BLaER1 (cell line): Measurements from ENCODE around the gene ACTRT3.
"Not testable (repeated sequence)": the region's sequence is repeated elsewhere in the genome, so short reads cannot be mapped to it uniquely, and the experiment has no call there.

Source experiments
- H3K27ac ChIP-seq: shearing (Covaris generic); formaldehyde crosslinking; 2 replicates; pipeline ENCODE4 v1.8.1; 2022
- H3K27me3 ChIP-seq: shearing (Covaris generic); formaldehyde crosslinking; 2 replicates; pipeline ENCODE4 v1.8.1; 2022
- H3K36me3 ChIP-seq: shearing (Covaris generic); formaldehyde crosslinking; 2 replicates; pipeline ENCODE4 v1.8.1; 2022
- H3K4me1 ChIP-seq: shearing (Covaris generic); formaldehyde crosslinking; 2 replicates; pipeline ENCODE4 v1.8.1; 2022
- H3K4me2 ChIP-seq: shearing (Covaris generic); formaldehyde crosslinking; 2 replicates; pipeline ENCODE4 v1.8.1; 2022
- H3K4me3 ChIP-seq: shearing (Covaris generic); formaldehyde crosslinking; 2 replicates; pipeline ENCODE4 v1.8.1; 2022
- H3K9ac ChIP-seq: shearing (Covaris generic); formaldehyde crosslinking; 2 replicates; pipeline ENCODE4 v1.8.1; 2022
- H3K9me3 ChIP-seq: shearing (Covaris generic); formaldehyde crosslinking; 2 replicates; pipeline ENCODE4 v1.8.1; 2022
- H4K20me1 ChIP-seq: shearing (Covaris generic); formaldehyde crosslinking; 2 replicates; pipeline ENCODE4 v1.8.1; 2022
- Cebpa-rat ChIP-seq: shearing (Covaris generic); IDR thresholded peaks from 2 replicates; pipeline ENCODE4 v1.8.1; 2022

ACTRT3 gene

DNA sequence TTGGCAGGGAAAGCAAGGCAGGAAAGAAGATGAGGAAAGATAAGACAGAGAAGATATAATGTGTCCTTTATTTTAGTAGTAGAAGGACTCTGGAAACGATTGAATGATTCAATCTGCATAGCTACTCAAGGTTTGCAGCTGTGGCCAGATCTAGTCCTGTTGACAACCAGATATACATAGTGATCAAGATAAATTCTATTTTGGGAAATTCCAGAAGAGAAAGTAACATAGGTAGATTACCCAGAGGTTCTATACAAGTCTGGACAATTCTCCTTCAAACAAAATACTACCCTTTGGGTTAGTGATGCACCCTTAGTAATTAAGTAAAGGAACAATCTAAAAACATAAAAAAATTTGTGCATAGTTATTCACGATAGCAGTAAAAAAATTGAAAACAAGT lies 13.9 kb downstream of the ACTRT3 start:
- Histone ChIP-seq H3K27ac (no peak overlapping the region), H3K9me3 (no peaks in the 10 kb centered on the region), H3K4me3 (no peak overlapping the region), H3K27me3 (no peaks in the 10 kb centered on the region), H3K4me1 (peaks cover 14% of the 10 kb centered on the region), H3K9ac (no peak overlapping the region), H4K20me1 (no peaks in the 10 kb centered on the region), H3K4me2 (no peak overlapping the region), H3K36me3 (no peaks in the 10 kb centered on the region)
- TF ChIP-seq Cebpa-rat = no peak

GRCh38 chr3:169754711-169755110 lies 14.7 kb downstream of the ACTRT3 start:
- no peak overlapping the region for H3K27ac ChIP-seq
- no peak overlapping the region for H3K4me2 ChIP-seq
- no peak for TF ChIP-seq Cebpa-rat

DNA sequence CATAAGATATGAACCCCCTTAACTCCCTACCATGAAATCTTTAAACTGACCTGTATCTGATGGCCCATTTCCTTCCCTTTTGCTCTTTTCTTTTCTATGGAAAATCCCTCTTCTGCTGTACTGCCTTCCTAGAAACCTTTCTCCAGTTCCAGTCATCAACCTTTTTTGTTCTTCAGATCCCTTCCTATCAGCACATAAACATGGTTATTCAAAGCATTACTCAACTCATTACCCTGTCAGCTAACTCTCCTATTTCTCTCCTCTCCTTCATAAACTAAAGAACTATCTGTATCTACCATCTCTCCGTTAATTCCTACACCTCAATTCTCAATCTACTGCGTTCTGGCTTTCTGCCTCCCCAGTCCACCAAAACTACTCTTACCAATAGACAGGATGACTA lies 17.5 kb downstream of the ACTRT3 start:
- Histone ChIP-seq H3K9ac (no peak overlapping the region), H4K20me1 (no peaks in the 10 kb centered on the region), H3K27ac (no peak overlapping the region), H3K4me1 (no peaks in the 10 kb centered on the region), H3K36me3 (no peaks in the 10 kb centered on the region), H3K9me3 (no peaks in the 10 kb centered on the region), H3K27me3 (no peaks in the 10 kb centered on the region), H3K4me3 (no peak overlapping the region), H3K4me2 (no peak overlapping the region)
- TF ChIP-seq Cebpa-rat = no peak

More at GRCh38 chr3:169754711-169755110, 14.7 kb downstream of the ACTRT3 start:
- Histone ChIP-seq H3K4me3 (no peak overlapping the region), H3K36me3 (no peaks in the 10 kb centered on the region), H3K9ac (no peak overlapping the region), H3K27me3 (no peaks in the 10 kb centered on the region), H3K9me3 (no peaks in the 10 kb centered on the region), H4K20me1 (no peaks in the 10 kb centered on the region), H3K4me1 (peaks cover 14% of the 10 kb centered on the region)

DNA sequence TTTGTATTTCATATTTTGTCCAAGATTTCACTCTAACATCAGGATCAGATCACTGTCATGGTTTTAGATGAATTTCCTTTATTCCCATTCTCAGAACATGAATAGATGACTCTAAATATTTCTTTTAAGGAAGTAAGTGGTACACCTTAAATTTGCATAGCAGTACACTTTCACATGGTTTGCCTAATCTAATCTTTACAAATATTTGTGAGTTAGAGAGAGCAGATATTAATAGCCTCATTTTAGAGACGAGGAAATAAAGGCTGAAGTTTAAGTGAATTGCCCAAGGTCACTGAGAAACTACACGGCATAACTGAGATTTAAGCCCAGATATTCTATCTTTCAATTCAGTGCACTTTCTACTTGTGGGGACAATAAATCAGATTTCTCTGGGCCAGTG lies 18.7 kb downstream of the ACTRT3 start:
- H3K4me2 ChIP-seq = no peak overlapping the region
- H3K4me1 ChIP-seq = no peaks in the 10 kb centered on the region
- H3K27me3 ChIP-seq = no peaks in the 10 kb centered on the region
- H3K27ac ChIP-seq = no peak overlapping the region
- H3K9me3 ChIP-seq = no peaks in the 10 kb centered on the region
- H3K9ac ChIP-seq = no peak overlapping the region
- no peak for TF ChIP-seq Cebpa-rat
- no peaks in the 10 kb centered on the region for H4K20me1 ChIP-seq
- no peak overlapping the region for H3K4me3 ChIP-seq
- H3K36me3 ChIP-seq = no peaks in the 10 kb centered on the region

DNA sequence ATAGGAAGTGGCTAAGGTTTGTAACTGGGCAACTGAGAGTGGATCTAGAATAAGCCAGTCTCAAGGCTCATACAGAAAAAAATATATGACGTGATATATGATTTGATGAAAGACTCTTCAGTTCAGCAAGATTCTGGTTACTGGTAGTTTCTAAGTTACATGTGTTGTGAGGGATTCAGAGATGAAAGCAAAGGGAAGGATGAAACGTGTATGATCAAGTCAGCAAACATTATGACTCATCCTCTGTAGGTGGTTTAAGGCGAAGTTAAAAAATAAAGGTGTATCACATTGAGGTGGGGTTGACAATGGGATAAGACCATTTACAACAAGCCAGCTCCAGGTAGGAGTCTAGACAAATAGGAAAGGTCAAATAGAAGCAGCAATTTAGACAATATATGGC lies 20.7 kb downstream of the ACTRT3 start:
- no peaks in the 10 kb centered on the region for H3K36me3 ChIP-seq
- H3K4me3 ChIP-seq = no peak overlapping the region
- no peaks in the 10 kb centered on the region for H3K9me3 ChIP-seq
- H3K4me1 ChIP-seq = peaks cover under 1% of the 10 kb centered on the region; the same call in 1 of the 2 replicates
- H3K4me2 ChIP-seq = no peak overlapping the region
- H3K27ac ChIP-seq = no peak overlapping the region
- TF ChIP-seq Cebpa-rat = no peak
- H4K20me1 ChIP-seq = no peaks in the 10 kb centered on the region
- no peak overlapping the region for H3K9ac ChIP-seq
- H3K27me3 ChIP-seq = no peaks in the 10 kb centered on the region

- H3K27me3 ChIP-seq = no peaks in the 10 kb centered on the region
- TF ChIP-seq Cebpa-rat = no peak
- H3K4me1 ChIP-seq = peaks cover 9% of the 10 kb centered on the region
- H3K9ac ChIP-seq = no peak overlapping the region
- no peak overlapping the region for H3K4me3 ChIP-seq
- no peak overlapping the region for H3K4me2 ChIP-seq
- no peaks in the 10 kb centered on the region for H4K20me1 ChIP-seq
- H3K27ac ChIP-seq = no peak overlapping the region
- no peaks in the 10 kb centered on the region for H3K9me3 ChIP-seq
- no peaks in the 10 kb centered on the region for H3K36me3 ChIP-seq
Observed at GRCh38 chr3:169746924-169747323, 22.4 kb downstream of the ACTRT3 start.

- no peaks in the 10 kb centered on the region for H3K9me3 ChIP-seq
- no peak overlapping the region for H3K9ac ChIP-seq
- no peak overlapping the region for H3K27ac ChIP-seq
- no peak for TF ChIP-seq Cebpa-rat
- H3K36me3 ChIP-seq = no peaks in the 10 kb centered on the region
- no peak overlapping the region for H3K4me3 ChIP-seq
- peaks cover 9% of the 10 kb centered on the region for H3K4me1 ChIP-seq
- H3K27me3 ChIP-seq = no peaks in the 10 kb centered on the region
- no peaks in the 10 kb centered on the region for H4K20me1 ChIP-seq
- H3K4me2 ChIP-seq = no peak overlapping the region
Observed at GRCh38 chr3:169744366-169745054, 24.9 kb downstream of the ACTRT3 start.

- peaks cover 17% of the 10 kb centered on the region for H3K9me3 ChIP-seq
- no peak overlapping the region for H3K4me3 ChIP-seq
- no peaks in the 10 kb centered on the region for H4K20me1 ChIP-seq
- no peak overlapping the region for H3K4me2 ChIP-seq
- peaks cover 9% of the 10 kb centered on the region for H3K4me1 ChIP-seq
- no peaks in the 10 kb centered on the region for H3K27me3 ChIP-seq
- no peaks in the 10 kb centered on the region for H3K36me3 ChIP-seq
- H3K9ac ChIP-seq = no peak overlapping the region
- H3K27ac ChIP-seq = no peak overlapping the region
- TF ChIP-seq Cebpa-rat = no peak
Observed at GRCh38 chr3:169739067-169739466, 30.3 kb downstream of the ACTRT3 start.

GRCh38 chr3:169731857-169732256 lies 37.5 kb downstream of the ACTRT3 start:
- not testable (repeated sequence) for H3K4me1 ChIP-seq, H3K27me3 ChIP-seq, H3K4me2 ChIP-seq, H4K20me1 ChIP-seq, H3K36me3 ChIP-seq, H3K4me3 ChIP-seq, H3K27ac ChIP-seq, H3K9ac ChIP-seq
- peaks cover 18% of the 10 kb centered on the region for H3K9me3 ChIP-seq

DNA sequence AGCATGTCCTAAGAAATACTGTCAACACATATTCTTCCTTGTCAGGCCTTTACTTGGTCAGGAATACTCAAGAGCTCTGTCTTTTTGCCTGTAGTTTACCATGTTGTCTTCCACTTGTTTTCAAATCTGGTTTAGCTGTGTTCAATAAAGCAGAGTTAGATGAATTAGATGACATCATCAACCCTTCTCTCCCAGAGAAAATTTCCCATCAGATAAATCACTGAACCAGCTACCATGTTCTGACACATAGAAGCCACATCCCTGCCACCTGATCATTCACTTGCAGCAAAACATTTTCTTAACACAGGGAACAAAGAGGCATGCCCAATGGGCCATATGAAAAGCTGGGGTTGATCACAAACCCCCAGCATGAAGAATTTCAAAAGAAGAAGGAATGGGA lies 46.6 kb downstream of the ACTRT3 start:
- Histone ChIP-seq H3K4me3 (no peak overlapping the region), H3K27me3 (no peaks in the 10 kb centered on the region), H3K9me3 (no peaks in the 10 kb centered on the region), H3K36me3 (no peaks in the 10 kb centered on the region), H3K4me2 (no peak overlapping the region), H4K20me1 (no peaks in the 10 kb centered on the region), H3K9ac (no peak overlapping the region), H3K27ac (no peak overlapping the region), H3K4me1 (no peaks in the 10 kb centered on the region)
- no peak for TF ChIP-seq Cebpa-rat

DNA sequence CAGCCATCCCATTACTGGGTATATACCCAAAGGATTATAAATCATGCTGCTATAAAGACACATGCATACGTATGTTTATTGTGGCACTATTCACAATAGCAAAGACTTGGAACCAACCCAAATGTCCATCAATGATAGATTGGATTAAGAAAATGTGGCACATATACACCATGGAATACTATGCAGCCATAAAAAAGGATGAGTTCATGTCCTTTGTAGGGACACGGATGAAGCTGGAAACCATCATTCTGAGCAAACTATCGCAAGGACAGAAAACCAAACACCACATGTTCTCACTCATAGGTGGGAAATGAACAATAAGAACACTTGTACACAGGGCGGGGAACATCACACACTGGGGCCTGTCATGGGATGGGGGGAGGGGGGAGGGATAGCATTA lies 50.9 kb downstream of the ACTRT3 start:
- H3K9ac ChIP-seq, H3K36me3 ChIP-seq, H3K4me1 ChIP-seq, H3K4me3 ChIP-seq, H3K27ac ChIP-seq, H3K9me3 ChIP-seq, H4K20me1 ChIP-seq, H3K4me2 ChIP-seq, H3K27me3 ChIP-seq: not testable (repeated sequence)
